HG02884 (cell line): ENCODE results near the gene RASSF7.
"Not testable (repeated sequence)": the region's sequence is repeated elsewhere in the genome, so short reads cannot be mapped to it uniquely, and the experiment has no call there.

Experiments used
- ATAC-seq: cut with Tn5 transposase; IDR thresholded peaks from one replicate; pipeline ENCODE4 v1.9.1; 2021; ENCODE audit warnings: mild to moderate bottlenecking, moderate library complexity; ENCODE audit not compliant: unreplicated experiment

RASSF7 gene

GRCh38 chr11:565921-566509 is 5.2 kb downstream of the RASSF7 start:
- no peak for ATAC-seq

- no peak for ATAC-seq
These were observed 6.3 kb downstream of the RASSF7 start for GRCh38 chr11:567011-567628.

- ATAC-seq = peak; percentile 3
These were observed 7.0 kb downstream of the RASSF7 start for GRCh38 chr11:567629-568292.

GRCh38 chr11:568306-569157 is 7.8 kb downstream of the RASSF7 start:
- ATAC-seq = peak; percentile 87

GRCh38 chr11:569158-569885 is 8.6 kb downstream of the RASSF7 start:
- ATAC-seq = no peak

- ATAC-seq = no peak
These were observed 11.0 kb downstream of the RASSF7 start for GRCh38 chr11:571802-572185.

- ATAC-seq = no peak
These were observed 12.5 kb downstream of the RASSF7 start for GRCh38 chr11:573146-573759.

- not testable (repeated sequence) for ATAC-seq
These were observed 13.3 kb downstream of the RASSF7 start for GRCh38 chr11:574031-574570.

- no peak for ATAC-seq
These were observed 14.0 kb downstream of the RASSF7 start for GRCh38 chr11:574632-575312.

- peak; percentile 22 for ATAC-seq
These were observed 14.7 kb downstream of the RASSF7 start for GRCh38 chr11:575313-575995.

GRCh38 chr11:575996-576768 is 15.4 kb downstream of the RASSF7 start, which contains the start of gene PHRF1:
Gene PHRF1, plus strand, starts transcription at chr11:576470. Its CDS starts 5,043 bp downstream, at chr11:581513.
- peak; percentile 83 for ATAC-seq

GRCh38 chr11:576811-577610 is 16.2 kb downstream of the RASSF7 start:
- no peak for ATAC-seq

GRCh38 chr11:577611-577894 is 16.8 kb downstream of the RASSF7 start:
- ATAC-seq = no peak

GRCh38 chr11:578276-579035 is 17.7 kb downstream of the RASSF7 start:
- ATAC-seq = no peak

- ATAC-seq = no peak
These were observed 19.2 kb downstream of the RASSF7 start for GRCh38 chr11:579830-580601.

- ATAC-seq = no peak
These were observed 20.6 kb downstream of the RASSF7 start for GRCh38 chr11:581342-581741.
